ENCODE results near the gene SPRTN. TPM values are rescaled to one million over a fixed set of nuclear protein-coding genes. Genes with fewer than 3 reads are reported as not detected.

SPRTN gene
- total and polyA plus RNA-seq, 2 of the 4 experiments (the other 2 are of a cell fraction), result 6.5 to 17.4 TPM

- no peak overlapping the region for H2BK20ac ChIP-seq (ENCODE audit: low read depth, low read length)
- H3K4ac ChIP-seq (ENCODE audit: low read depth, low read length), result no peak overlapping the region
- BruUV-seq (replicated peaks), result no TSS peak
- no peak overlapping the region for H2AK5ac ChIP-seq (ENCODE audit: low read depth, low read length)
- H3K4me2 ChIP-seq (ENCODE audit: low read depth, low read length), result peak overlapping the region; percentile 84
- no peak overlapping the region for H4K8ac ChIP-seq (ENCODE audit: low read depth in 2 of 2, low read length in 2 of 2)
- no peak overlapping the region for H2BK120ac ChIP-seq (ENCODE audit: low read depth, low read length)
- H3K4me1 ChIP-seq (ENCODE audit: control insufficient read depth, insufficient read depth, low read length), result peaks cover 7% of the 10 kb centered on the region
- TF ChIP-seq SMC3 (IDR thresholded peaks at IDR 0.05; ENCODE audit: low read depth, low read length) (no peak), POLR2A (IDR thresholded peaks at IDR 0.05; ENCODE audit: low read depth, low read length) (no peak), FOS (IDR thresholded peaks at IDR 0.05; ENCODE audit: low read depth, low read length) (no peak), CEBPB (IDR thresholded peaks at IDR 0.05; ENCODE audit: low read depth, low read length) (no peak), CTCF (conservative IDR thresholded peaks at IDR 0.05; ENCODE audit: low read depth, low read length) (no peak), MAZ (IDR thresholded peaks at IDR 0.05; ENCODE audit: borderline replicate concordance, low read depth, low read length) (no peak), MXI1 (IDR thresholded peaks at IDR 0.05; ENCODE audit: borderline replicate concordance, low read depth, low read length) (no peak), NFE2L2 (IDR thresholded peaks at IDR 0.05; ENCODE audit: low read depth, low read length) (no peak), RAD21 (IDR thresholded peaks at IDR 0.05; ENCODE audit: low read length) (no peak), ELK1 (IDR thresholded peaks at IDR 0.05; ENCODE audit: borderline replicate concordance, low read depth, low read length) (no peak)
- no peak for ATAC-seq (ENCODE audit: low read depth)
- no peaks in the 10 kb centered on the region for H3K36me3 ChIP-seq (ENCODE audit: control insufficient read depth, insufficient read depth, low read length)
- in situ Hi-C loops (cut with MboI; ENCODE audit: low sequenced_read_pairs), result no loop called here
- H3K56ac ChIP-seq (ENCODE audit: extremely low read depth, insufficient read depth, low read length), result no peak overlapping the region
- no peak overlapping the region for H2BK15ac ChIP-seq (ENCODE audit: low read depth, low read length)
- peaks cover 48% of the 10 kb centered on the region for H4K20me1 ChIP-seq (ENCODE audit: insufficient read depth, low read length)
- no peak overlapping the region; the same call in 1 of the 2 replicates for H3K9ac ChIP-seq (ENCODE audit: low read depth, low read length)
- no peak overlapping the region for H2AK9ac ChIP-seq (replicated peaks; ENCODE audit: low read depth, low read length, poor library complexity)
- H4K91ac ChIP-seq (ENCODE audit: insufficient read depth, low read depth, low read length), result no peak overlapping the region
- no peak for DNase-seq
- 0 out of 2 replicates have a peak overlapping the region, but pooled peaks have one; percentile 16 for H3K4me3 ChIP-seq (ENCODE audit: insufficient read depth, low read depth, low read length)
- ChIA-PET POLR2A (ENCODE audit: unreplicated experiment) (no interaction called here), CTCF (no interaction called here)
- H3K18ac ChIP-seq (ENCODE audit: low read depth, low read length), result no peak overlapping the region
- H3K9me3 ChIP-seq (ENCODE audit: control insufficient read depth, insufficient read depth, low read length), result no peaks in the 10 kb centered on the region
- peaks cover 6% of the 10 kb centered on the region; the same call in 1 of the 2 replicates for H3K9me1 ChIP-seq (ENCODE audit: insufficient read depth, low read length)
- no peak overlapping the region for H4K5ac ChIP-seq (ENCODE audit: low read depth, low read length)
- no peak overlapping the region for H2BK5ac ChIP-seq (ENCODE audit: low read depth, low read length, poor library complexity, severe bottlenecking)
- intact Hi-C loops (cut with micrococcal nuclease), result loop anchor here (2.0 kb wide), 1 partner anchor 93 kb away; the partner anchor contains the start of gene GNPAT
- no CpG with 5 or more reads among the region's 1 CpG for WGBS, 2 experiments (ENCODE audit: extremely low coverage in 2 of 2, insufficient read length in 1 of 2)
- H3K27ac ChIP-seq (ENCODE audit: insufficient read depth, low read length), result no peak overlapping the region
- peaks cover 4 to 38% of the 10 kb centered on the region in 2 experiments; a peak in 3 of 4 replicates for H3K79me1 ChIP-seq (ENCODE audit: low read depth in 1 of 2, low read length in 2 of 2)
- no peak overlapping the region for H3K14ac ChIP-seq (replicated peaks; ENCODE audit: low read depth, low read length)
- dilution Hi-C loops (cut with HindIII; ENCODE audit: low sequenced_read_pairs, unreplicated experiment), result no loop called here
- no peaks in the 10 kb centered on the region for H3K27me3 ChIP-seq (ENCODE audit: control insufficient read depth, insufficient read depth, low read length)
- H2AFZ ChIP-seq (replicated peaks; ENCODE audit: low read length, poor library complexity), result no peak overlapping the region
- peak overlapping the region; percentile 82; the same call in 1 of the 2 replicates for H3K23ac ChIP-seq (ENCODE audit: low read depth, low read length)
Measured at GRCh38 chr1:231334079-231334666, 3.9 kb upstream of the SPRTN start.
